GM20431 (cell line): ENCODE results near the gene RAD50.
"Not testable (repeated sequence)": the region's sequence is repeated elsewhere in the genome, so short reads cannot be mapped to it uniquely, and the experiment has no call there.

ENCODE experiments used
- in situ Hi-C: fragments of 300-500 bp; cut with MseI, MboI; formaldehyde crosslinking; loops from one replicate; pipeline ENCODE4 v1.15.0; 2020; ENCODE audit warnings: low sequenced_read_pairs; ENCODE audit not compliant: unreplicated experiment

RAD50 gene

DNA sequence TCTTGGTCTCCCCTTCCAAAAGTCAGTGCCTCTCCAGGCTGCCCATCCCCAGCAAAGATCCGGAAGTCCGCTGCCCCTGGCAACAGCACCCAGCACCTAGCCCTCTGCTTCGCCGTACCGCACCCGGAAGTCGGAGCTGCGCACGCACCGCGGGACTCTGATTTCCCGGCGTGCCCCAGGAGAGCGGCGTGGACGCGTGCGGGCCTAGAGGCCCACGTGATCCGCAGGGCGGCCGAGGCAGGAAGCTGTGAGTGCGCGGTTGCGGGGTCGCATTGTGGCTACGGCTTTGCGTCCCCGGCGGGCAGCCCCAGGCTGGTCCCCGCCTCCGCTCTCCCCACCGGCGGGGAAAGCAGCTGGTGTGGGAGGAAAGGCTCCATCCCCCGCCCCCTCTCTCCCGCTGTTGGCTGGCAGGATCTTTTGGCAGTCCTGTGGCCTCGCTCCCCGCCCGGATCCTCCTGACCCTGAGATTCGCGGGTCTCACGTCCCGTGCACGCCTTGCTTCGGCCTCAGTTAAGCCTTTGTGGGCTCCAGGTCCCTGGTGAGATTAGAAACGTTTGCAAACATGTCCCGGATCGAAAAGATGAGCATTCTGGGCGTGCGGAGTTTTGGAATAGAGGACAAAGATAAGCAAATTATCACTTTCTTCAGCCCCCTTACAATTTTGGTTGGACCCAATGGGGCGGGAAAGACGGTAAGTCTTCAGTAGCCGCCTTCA, at the start of gene RAD50:
RAD50 (plus strand) TSS at position 215 of the 715 bp plus-strand sequence; CDS start at position 563, 348 bp downstream.
- in situ Hi-C loops = no loop called here

DNA sequence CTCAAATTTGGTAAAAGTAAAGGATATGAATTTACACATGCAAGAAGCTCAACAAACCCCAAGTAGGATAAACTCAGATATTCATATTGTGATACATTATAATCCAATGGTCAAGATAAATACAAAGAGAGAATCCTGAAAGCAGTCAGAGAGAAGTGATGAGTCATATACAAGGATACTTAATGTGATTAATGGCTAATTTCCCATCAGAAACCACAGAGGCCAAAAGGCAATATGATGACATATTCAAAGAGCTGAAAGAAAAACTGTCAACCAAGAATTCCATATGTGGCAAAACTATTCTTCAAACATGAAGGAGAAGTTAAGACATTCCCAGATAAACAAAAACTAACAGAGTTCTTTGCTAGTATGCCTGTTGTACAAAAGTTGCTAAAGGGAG, 46.7 kb upstream of the RAD50 start:
- in situ Hi-C loops = no loop called here

DNA sequence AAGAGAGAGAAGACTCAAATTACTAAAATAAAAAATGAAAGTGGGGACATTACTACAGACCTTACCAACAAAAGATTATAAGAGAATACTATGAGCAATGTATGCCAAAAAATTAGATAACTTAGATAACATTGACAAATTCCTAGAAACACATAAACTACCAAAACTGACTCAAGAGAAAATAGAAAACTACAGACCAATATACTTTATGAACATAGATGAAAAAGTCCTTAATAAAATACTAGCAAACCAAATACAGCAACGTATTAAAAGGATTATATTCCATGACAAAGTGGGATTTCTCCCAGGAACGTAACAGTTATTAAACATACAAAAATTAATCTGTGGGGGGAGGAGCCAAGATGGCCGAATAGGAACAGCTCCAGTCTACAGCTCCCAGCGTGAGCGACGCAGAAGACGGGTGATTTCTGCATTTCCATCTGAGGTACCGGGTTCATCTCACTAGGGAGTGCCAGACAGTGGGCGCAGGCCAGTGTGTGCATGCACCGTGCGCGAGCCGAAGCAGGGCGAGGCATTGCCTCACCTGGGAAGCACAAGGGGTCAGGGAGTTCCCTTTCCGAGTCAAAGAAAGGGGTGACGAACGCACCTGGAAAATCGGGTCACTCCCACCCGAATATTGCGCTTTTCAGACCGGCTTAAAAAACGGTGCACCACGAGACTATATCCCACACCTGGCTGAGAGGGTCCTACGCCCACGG, 43.0 kb upstream of the RAD50 start:
- in situ Hi-C loops = not testable (repeated sequence)

DNA sequence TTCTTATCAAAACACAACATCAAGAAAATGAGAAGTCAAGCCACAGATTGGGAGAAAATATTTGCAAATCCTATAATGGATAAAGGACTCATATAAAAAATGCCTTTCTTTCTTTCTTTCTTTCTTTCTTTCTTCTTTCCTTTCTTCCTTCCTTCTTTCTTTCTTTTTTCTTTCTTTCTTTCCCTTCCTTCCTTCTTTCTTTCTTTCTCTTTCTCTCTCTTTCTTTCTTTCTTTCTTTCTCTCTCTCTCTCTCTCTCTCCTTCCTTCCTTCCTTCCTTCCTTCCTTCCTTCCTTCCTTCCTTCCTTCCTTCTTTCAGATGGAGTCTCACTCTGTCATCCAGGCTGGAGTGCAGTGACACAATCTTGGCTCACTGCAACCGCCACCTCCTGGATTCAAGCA, 34.7 kb upstream of the RAD50 start:
- in situ Hi-C loops = not testable (repeated sequence)

DNA sequence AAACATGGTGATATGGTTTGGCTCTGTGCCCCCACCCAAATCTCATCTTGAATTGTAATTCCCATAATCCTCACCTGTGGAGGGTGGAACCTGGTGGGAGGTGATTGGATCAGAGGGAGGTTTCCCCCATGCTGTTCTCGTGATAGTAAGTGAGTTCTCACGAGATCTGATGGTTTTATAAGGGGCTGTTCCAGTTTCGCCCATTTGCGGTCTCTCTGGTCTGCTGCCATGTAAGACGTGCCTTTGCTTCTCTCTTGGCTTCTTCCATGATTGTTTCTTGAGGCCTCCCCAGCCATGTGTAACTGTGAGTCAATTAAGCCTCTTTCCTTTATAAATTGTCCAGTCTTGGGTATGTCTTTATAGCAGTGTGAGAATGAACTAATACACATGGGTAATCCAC, 31.9 kb upstream of the RAD50 start:
- in situ Hi-C loops = not testable (repeated sequence)

DNA sequence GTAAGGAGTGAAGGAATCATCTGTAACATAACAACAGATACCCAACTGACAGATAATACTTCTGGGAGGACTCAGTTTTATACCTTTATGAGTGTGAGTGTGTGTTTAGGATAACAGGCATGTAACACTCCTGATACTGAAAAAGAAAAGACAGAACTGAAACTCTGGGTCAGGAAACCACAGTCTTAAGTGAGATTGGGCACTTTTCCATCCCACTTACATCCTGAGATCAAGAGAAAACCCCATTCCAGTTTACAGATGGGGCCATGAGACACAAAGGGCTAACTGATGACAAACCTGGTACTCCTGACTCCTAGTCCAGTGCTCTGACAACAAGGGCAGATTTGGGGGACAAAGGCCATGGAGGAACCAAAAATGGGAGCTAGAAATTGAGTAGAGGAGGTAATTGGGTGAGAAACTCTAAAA, 31.5 kb upstream of the RAD50 start:
- in situ Hi-C loops = no loop called here

DNA sequence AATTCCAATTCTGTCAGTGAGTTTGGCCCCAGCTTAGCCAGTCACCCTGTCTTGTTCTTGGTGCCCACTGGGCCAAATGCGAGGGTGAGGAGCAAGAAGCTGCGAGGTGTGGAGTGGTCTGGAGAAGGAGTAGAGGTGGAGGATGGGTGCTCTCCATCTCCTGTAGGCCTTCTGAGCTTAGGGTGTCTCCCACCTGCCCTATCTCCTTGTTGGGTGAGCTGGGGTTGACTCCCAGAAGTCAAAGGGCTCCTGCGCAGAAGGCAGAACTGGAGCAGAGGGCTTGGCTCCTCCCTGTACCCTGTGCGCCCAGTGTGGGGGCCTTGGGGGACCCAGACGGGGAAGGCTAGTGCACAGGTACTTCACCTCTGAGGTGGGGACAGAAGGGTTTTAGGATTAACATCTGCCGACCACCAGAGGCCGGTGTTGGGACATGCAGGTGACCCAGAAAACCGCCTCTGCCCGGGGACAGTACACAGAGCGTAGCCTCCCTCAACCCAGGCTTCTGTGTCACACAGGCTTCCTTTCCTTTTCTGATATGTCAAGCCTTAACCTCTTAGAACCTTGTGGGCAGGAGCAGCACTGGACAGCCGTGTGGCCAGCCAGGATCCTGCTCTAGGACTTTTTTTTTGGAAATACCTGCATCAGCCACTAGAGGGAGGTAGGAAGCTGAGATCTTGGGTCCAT, 30.3 kb upstream of the RAD50 start:
- in situ Hi-C loops = no loop called here

DNA sequence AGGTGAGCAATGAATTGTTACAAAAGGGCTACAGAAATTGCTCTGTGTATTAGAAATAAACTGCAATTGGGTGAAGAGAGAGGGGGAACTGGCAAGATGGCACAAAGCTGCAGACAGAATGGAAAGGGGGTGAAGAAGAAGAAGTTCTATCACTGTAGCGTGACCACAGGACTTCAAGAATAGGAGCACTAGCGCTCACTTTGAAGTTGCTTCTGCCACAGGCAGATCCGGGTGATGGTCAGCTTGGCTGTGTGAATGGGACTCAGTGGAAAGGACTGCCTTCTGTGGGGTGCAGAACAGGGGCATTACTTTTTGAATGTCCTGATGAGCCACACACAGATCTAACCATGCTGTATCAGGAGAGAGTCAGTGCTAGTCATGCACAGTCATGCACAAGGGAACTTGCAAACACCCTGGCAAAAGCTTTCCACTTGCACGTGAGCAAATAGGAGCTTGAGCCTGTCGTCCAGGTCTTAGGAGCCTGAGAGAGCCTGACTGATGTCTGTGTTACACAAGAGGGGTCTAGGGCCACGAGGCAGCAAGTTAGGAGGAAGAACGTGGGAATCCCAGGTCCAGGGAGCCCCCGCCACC, 29.7 kb upstream of the RAD50 start:
- in situ Hi-C loops = no loop called here

DNA sequence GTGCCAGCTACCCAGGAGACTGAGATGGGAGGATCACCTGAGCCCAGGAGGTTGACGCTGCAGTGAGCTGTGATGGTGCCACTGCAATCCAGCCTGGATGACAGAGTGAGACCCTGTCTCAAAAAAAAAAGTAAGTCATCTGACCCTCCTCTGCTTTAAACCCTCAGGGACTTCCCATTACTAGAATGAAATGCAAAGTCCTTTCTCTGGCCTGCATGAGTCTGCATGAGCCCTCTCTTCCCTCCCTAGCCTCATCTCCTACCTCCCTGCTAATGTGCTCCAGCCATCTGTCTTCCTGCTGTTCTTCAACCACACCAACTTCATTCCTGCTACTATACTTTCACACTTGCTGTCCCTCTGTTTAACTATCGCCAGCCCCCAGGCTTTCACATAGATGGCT, 28.8 kb upstream of the RAD50 start:
- in situ Hi-C loops = no loop called here

DNA sequence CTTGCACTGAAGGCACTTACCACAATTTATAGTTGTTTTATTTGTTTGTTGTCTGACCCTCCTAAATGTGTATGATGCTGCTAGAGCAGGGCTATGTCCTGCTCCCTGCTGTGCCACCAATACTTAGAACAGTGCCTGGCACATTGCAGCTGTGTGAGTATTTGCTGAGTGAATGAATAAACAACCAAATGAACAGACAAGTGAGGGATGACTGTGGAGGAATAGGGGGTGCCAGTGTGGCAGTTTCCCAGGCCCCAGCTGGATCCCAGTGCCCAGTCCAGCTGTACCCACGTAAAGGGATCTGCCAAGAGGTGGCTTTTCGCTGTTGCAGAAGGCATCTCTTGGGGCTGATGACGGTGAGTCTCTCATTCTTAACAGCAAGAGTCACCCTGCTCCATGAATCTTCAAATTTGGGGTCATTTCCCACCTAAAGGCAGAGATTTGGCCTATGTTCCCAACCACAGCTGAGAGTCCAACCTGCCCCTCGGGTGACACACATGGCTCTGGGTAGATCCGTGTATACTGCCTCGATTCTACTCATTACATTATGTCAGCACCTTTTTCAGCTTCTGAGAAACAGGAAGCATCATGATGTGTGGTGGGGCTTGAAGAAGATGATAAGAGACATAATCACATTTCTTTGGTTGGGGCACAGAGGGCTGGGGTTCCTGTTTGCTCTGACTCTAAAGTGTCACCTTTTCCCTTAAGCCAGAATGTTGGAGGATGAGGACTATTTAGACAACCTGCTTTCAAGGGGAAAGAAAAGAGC, 27.7 kb upstream of the RAD50 start:
- in situ Hi-C loops = no loop called here

DNA sequence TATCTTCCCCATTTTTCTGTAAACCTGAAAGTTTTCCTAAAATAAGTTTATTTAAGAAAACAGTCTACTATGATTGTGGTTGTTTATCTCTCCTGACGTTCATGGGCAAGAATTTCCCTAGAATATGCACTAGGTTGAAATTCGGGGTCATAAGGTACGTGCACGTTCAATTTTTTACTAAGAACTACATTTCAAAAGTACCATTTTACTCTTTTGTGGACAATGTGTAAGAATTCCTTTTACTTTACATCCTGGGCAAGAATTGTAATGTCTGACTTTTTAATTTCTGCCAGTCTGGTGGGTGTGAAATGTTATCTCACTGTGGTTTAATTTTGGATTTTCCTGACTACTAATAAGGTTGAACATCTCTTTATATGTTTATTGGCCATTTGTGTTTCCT, 25.8 kb upstream of the RAD50 start:
- in situ Hi-C loops = no loop called here

DNA sequence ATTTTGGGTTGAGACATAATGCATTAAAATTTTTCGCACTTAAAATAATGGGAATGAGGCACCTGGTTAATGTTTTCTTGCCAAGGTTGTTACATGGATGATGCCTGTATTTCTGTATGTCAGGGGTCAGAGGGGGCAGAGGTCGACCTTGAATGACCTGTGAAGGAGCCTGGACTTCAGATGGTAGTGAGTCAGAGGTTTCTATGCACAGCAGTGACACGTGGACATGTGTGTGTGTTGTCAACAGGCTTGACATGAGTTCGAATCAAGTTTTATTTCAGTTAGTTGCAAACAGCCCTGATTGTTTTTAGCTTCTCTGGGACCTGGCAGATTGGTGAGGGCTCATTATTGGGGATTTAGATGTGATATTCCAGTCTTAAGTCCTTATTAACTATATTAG, 17.1 kb upstream of the RAD50 start:
- in situ Hi-C loops = no loop called here

DNA sequence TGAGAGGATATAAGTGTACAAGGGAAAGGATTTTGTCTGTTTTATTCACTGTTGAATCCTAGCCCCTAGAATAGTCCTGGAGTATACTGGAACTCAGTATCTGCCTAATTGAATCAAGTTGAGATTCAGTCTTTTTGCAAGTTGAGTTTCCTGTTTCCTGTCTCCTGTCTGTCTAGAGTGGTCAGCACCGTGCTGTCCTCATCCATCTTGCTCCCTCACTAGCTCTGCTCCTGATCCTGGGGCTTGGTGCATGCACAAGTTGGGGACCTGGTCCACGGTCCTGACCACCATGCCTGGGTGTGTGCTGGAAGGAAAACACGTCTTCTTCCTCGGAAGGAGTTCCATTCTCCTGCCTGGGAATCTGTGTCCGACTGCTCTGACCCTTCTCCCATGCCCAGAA, 16.6 kb upstream of the RAD50 start:
- in situ Hi-C loops = no loop called here

DNA sequence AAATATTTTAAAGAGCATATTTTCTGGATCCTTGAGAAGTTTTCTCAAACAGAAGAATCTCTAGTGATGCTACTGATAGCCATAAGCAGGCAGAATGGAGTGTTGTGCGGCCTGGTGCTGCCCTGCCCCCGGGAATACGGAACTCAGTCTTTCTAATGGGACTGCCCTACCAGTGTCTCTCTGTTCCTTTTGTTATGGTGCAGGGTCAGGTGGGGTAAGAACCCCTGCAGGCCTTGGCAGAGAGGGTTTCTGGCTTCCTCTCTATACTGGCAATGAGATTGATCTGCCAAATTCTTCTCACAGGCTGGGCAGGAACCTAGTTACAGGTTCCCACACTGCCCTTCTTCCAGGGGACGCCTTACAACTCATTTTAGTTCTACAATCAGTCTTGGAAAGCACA, 16.0 kb upstream of the RAD50 start:
- in situ Hi-C loops = no loop called here

DNA sequence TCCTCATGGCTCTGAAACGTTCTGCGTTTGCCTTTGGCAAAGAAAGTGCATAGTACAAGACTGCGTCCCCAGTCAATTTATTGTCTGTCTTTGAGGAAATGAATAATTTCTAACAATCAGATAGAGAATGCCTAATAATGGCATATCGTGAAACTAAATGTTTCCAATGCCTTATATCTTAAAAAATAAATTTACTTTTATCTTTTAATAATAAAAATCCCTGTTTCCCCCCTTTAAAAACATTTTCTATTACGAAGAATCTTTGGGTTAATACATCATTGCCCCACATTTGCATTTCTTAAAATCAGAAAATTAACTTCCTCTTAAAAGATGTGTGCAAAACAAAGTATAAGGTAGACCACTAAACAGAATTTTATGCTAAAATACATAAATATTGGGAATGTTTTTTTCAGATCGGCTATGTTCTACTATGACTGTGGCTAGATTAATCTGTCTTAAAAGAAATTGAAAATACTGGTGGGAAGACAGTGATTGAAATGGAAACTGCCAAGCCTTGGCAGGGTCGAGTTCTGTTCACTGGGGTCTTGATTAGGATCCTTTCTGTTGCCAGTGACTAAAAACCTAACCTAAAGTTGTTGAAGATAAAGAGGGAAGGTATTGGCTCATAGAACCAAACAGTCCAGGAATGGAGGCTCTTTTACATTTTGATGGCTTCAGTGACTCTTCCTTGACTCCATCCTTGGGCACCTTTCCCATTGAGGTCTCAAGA, 13.1 kb upstream of the RAD50 start, which contains the start of gene IL5:
IL5 (minus strand) TSS at position 51 of the 730 bp plus-strand sequence; CDS start at position 7, 44 bp downstream.
- in situ Hi-C loops = no loop called here

DNA sequence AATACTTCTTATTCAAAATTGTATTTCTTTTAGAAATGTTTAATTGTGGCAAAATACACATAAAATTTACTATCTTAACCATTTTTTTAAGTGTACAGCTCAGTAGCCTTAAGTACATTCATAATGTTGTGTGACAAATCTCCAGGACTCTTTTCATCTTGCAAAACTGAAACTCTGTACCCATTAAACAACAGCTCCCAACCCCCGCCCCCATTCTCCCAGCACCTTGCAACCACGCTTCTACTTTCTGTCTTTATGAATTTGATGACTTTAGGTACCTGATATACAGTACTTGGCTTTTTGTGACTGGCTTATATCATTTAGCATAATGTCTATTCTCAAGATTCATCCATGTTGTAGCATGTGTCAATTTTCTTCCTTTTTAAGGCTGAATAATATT, 10.7 kb upstream of the RAD50 start:
- in situ Hi-C loops = no loop called here

DNA sequence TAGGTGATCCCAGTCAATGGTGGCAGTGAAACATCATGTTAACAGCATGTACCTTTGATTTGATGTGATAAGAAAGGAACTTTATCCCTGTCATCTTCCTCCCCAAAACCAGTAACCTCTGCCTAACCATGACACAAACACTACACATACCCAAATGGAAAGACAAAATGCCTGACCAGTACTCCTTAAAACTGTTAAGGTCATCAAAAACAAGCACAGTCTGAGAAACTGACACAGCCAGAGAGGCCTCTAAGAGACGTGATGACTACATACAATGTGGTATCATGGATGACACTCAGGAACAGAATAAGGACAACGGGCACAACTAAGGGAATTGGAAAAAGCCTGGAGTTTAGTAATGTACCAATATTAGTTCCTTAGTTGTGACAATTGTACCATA, 9.5 kb upstream of the RAD50 start:
- in situ Hi-C loops = no loop called here

DNA sequence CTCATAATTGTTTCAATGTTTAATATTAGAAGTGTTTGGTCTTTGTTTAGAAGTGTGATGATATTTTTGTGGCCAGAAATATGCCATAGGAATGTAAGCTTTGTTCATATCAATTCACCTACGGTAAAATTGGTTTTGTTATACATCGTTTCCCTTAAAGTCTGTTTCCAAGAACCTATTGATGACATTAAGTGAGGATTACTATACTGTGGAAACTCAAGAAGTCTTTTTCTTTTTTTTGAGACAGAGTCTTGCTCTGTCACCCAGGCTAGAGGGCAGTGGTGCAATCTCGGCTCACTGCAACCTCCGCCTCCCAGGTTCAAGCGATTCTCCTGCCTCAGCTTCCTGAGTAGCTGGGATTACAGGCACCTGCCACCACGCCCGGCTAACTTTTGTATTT, 7.9 kb upstream of the RAD50 start:
- in situ Hi-C loops = not testable (repeated sequence)

DNA sequence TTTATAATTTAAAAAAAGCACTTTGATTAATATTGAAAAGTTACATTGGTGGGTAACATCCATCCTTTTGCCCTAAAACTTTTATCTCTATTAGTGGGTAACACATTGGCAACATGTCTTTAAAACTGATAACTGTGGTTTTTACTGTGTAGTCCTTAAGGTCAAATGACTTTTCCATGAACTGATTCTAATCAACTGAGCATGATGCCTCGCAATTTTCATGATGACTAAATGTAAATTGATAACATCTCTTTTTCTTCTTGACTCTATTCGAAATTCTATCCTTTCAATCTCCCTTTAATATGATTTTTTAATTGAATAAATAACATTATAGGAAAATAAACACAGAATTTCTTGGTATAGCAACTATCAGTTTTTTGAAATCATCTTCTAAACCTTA, 7.2 kb upstream of the RAD50 start:
- in situ Hi-C loops = no loop called here
